GM19324 (cell line): ENCODE data around the gene DGKE.

ENCODE experiments used
- ATAC-seq: cut with Tn5 transposase; IDR thresholded peaks from one replicate; pipeline ENCODE4 v1.9.1; 2021; ENCODE audit warnings: mild to moderate bottlenecking, moderate library complexity; ENCODE audit not compliant: unreplicated experiment, low FRiP score

DGKE gene

DNA sequence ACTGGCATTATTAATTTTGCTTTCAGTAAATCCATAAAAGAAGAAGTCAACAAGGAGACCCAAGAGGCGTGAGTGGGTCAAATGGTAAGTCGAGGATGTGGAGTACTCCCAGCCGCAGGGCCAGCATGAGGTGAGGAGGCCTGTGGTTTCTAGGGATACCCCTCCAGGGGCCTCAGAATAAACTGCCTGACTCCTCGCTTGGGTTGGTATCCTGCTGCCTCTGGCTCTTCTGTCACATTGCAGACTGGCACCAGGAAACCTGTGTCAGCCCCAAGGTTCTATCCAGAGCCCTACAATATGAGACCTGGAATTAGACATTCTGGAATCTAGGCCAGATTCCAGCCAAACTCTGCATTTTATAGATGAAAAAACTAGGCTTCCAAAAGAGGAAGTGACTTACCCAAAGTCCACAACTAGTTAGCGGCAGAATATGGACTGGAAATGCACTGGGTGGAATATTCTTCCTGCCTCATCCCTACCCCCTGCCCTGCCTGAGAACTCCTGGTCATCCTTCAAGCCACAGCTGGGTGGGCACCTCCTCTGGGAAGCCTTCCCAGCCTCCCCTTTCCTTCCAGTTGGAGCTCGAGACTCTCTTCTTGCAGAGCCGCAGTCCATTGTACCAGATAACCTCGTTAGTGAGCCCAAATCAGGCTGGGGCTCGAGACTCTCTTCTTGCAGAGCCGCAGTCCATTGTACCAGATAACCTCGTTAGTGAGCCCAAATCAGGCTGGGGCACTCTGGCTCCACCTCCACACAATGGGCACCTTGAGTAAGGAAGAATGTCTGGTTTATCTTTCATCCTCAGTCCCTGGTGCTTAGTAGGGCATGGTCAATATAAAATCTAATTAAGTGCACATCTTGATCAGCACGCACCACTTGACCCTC lies 22.8 kb upstream of the DGKE start:
- no peak for ATAC-seq

DNA sequence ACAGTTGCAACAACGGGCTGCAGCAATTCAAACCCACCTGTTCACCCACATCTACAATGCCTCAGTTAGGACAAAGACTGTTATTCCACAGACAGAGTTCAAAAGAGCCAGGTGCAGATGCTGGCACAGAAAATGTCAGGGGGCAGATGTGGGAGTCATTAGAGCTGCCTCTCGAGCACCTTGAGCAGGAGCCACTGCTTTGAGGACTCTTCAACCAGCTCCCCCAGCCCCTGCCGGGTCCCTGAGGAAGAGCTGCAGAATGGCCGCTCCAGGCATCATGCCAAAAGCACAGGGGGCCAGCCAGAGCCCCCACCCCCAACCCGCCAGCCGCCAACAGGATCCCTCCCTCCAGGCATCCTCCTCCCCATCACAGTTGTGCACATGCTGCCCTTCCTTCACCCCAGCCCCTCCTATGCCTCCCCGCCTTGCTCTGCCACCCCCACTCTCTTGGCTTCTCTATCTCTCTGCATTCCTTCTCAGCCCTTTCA lies 21.0 kb upstream of the DGKE start:
- no peak for ATAC-seq

DNA sequence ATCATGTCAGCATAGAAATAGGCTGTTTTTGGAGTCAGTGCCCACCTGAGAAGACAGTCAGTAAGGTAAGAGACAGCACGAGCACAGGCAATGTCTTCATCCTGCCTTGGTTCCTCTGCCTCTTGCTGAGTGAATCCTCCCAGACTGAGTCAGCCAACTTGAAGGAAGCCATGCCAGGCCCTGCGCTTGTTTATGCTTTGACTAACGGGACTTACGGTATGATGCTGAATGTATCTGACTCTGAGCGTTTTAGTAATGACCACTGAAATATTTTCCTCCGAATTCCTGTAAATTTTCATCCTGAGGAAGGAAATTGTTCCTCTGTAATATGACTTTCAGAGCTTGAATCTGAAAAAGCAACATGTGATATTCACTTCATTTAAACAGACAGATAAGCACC lies 18.2 kb upstream of the DGKE start:
- ATAC-seq, result no peak

- no peak for ATAC-seq
These were observed 16.9 kb upstream of the DGKE start for GRCh38 chr17:56817066-56817465.

- no peak for ATAC-seq
These were observed 14.9 kb upstream of the DGKE start for GRCh38 chr17:56819030-56819429.

DNA sequence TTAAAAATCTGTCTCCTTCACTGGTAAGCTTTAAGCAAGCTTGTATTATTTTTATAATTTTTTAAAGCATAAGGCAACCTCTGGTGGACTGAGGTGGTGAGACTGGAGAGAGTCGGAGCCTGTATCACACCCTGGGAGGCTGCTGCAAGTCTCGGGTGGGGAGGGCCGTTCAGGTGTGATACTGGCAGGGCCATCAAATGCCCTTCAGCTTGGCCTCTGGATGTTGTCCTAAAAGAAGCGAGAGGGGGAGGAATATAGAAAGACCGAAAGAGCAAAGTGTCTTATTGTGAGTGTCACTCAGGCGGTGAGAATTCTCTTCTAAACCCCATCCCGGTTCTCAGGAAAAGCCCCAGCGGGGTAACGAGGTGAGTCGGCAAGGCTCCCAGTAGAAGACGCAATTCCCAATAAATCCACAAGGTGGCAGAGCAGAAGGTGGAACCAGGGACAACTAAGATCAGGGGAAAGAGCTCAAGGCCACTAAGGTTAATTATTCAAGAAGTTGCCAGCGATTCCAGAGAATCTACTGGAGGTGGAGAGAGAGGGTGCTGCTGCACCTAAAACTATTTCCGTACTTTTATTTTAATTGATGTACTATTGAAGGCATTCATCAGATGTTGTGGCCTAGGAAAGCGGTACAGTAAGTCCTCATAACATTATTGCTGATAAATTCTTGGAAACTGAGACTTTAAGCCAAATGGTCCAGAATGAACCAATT lies 14.4 kb upstream of the DGKE start:
- ATAC-seq, result peak; percentile 76

DNA sequence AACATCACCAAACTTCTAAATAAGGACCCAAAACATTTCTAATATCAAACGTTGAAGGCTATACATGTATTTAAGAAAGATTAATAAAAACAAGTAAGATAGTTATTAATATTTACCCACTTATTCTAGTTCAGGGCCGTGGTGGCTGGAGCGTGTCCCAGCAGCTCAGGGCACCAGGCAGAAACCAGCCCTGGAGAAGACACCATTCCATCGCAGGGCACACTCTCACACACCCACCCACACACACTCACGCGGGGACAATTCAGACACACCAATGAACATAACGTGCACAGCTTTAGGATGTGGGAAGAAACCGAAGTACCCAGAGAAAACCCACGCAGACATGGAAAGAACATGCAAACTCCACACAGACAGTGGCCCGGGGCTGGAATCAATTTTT lies 13.7 kb upstream of the DGKE start:
- ATAC-seq, result no peak

DNA sequence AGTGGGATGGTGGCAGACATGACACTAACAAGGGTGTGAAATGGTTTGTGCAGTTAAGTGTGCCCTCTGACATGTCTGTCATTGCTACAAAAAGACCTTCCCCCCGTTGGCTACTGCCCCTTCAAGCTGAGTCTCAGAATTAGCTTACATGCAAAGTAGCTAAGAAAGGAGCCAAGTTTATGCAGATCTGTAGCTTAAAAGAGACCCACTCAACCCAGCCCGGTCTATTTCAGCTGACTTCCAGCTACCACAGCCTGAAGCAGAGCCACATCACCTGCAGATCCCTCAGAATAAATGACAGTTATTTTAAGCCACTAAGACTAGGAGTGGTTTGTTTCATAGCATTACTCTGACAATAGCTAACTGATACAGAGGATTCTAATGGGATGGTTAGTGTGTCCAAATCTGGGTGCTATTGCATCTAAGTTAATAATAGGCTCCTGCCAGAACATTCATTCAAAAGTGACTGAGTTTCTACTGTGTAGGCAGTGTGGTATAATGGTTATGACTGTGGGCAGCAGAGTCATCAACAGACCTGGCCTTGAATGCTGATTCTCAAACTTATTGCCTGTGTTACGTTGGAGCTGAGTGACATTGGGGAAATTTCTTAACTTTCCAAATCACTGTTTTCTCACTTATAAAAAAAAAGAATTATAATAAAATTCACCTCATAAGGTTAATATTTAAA lies 12.0 kb upstream of the DGKE start:
- no peak for ATAC-seq

GRCh38 chr17:56822725-56823124 lies 11.2 kb upstream of the DGKE start:
- no peak for ATAC-seq

GRCh38 chr17:56823848-56824247 lies 10.1 kb upstream of the DGKE start:
- no peak for ATAC-seq

DNA sequence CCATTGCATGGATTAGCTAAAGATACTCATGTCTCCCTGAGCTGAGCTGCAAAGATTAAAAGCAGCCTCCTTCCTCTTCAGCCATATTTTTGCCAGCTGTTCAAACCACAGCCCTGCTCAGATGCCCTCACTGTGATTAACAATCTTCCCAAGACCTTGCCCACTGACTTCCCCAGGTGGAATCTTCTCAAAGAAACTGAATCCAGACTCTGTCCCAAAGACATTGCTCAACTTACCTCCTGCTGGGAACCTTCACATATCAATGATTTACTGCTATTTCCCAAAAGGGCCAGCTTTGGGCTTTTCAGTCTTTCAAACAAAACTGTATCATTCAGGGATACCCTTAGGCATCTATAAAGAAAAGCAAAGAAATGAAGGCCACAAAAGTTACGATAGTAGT lies 9.4 kb upstream of the DGKE start:
- ATAC-seq, result no peak

- ATAC-seq, result no peak
These were observed 7.1 kb upstream of the DGKE start for GRCh38 chr17:56826611-56827414.

DNA sequence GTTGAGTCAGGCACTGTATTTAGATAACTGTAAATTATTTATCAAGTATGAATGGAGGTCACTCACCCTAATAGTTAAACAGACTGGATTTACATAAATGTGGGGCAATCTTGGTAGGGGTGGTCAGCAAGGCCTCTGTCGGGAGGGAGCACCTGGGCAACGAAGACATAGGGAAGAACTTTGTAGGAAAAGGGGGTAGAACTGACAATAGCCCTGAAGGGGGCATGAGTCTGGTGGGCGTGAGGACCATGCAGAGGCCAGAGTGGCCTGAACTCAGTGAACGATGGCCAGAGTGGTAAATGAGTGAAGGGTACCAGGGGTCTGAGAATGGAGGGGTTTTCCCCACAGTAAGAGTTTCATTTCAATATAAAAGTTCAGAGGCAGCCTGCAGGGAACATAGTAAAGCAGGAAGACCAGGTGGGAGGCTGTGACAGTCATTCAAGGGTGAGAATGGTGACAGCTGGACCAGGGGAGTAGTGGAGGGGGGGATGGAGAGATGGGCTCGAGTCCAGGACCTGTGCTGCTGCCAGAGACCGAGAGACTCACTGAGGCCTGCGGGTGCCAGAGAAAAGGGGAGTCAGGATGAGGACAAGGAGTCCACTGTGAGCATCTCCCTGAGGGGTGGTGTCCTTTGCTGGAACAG lies 3.1 kb upstream of the DGKE start:
- no peak for ATAC-seq

DNA sequence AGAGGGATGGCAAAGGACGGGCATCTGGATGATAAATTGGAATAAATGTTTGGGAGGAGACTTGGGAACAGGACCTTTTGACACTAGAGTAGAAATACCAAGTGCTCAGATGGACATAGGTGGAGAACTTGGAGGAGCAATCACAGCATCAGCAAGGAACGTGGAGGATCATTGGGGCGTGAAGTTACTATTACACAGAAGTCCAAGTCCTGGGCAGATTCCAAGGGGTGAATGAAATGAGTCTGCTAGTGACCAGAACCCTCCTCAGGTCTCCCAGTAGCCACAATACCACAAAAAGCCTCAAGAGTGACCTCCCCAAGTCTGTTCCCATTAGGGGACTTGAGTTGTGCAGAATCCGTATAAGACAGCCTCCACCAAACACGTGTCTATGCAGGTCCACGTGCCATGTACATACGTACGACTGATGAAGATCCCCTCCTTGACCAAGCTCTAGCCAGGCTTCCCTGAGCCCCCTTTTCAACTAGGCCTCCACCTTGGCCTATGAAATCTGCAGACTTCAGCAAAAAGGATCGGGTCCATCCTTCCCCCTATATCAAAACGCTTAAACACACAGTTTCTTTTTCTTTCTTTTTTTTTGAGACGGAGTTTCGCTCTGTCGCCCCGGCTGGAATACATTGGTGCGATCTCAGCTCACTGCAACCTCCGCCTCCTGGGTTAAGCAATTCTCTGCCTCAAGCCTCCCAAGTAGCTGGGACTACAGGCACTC lies 2.4 kb upstream of the DGKE start:
- no peak for ATAC-seq

GRCh38 chr17:56832446-56832845 lies 1.5 kb upstream of the DGKE start:
- no peak for ATAC-seq

GRCh38 chr17:56833057-56833808 lies 718 bp upstream of the DGKE start:
- ATAC-seq, result peak; percentile 59

DNA sequence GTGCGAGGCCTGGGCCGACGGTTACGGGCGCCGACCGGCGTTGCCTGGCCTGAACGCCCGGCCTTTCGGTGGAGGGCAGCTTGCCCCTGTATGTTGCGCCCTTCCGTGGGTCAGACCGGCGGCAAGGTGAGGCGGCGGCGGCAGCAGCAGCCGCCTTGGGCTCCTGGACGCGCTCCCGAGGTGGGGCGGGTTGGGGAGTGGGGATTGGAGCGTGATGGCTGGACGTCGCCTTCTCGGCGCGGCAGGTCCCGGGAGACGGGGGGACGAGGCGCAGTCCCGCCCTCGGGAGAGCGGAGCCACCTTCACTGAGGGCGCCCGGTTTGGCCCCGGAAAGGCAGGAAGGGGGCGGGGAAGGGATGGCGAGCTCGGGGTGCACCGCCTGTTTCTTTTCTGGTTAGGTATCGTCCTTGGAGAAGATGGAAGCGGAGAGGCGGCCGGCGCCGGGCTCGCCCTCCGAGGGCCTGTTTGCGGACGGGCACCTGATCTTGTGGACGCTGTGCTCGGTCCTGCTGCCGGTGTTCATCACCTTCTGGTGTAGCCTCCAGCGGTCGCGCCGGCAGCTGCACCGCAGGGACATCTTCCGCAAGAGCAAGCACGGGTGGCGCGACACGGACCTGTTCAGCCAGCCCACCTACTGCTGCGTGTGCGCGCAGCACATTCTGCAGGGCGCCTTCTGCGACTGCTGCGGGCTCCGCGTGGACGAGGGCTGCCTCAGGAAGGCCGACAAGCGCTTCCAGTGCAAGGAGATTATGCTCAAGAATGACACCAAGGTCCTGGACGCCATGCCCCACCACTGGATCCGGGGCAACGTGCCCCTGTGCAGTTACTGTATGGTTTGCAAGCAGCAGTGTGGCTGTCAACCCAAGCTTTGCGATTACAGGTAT lies 671 bp downstream of the DGKE start:
- peak; percentile 21 for ATAC-seq

DNA sequence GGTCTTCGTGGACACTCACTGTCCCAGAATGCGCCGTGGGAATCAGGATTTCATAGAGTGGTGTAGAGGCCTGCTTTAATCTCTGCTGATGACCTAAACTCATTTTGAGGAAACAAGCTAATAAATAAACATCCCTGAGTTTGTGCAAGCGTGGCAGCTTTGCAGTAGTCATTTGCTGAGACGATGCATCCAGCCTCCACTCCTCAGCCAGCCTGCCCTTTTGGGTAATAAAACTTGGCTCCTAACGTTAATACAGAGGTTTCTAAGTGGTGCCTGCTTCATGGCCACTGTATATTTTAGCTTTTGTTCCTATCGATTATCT lies 1.3 kb downstream of the DGKE start:
- ATAC-seq, result no peak
